IMR-90 (cell line): Measurements from ENCODE around the gene KDM1B. TPM values are rescaled to one million over a fixed set of nuclear protein-coding genes. Genes with fewer than 3 reads are reported as not detected.

Experiments
- ATAC-seq: fragments of 200-7000 bp; cut with Tn5 transposase; 2 replicates; pipeline ENCODE4 v1.9.1; 2020; ENCODE audit warnings: low read depth, mild to moderate bottlenecking, moderate library complexity
- BruUV-seq: library from RNA; stranded (reverse); fragments of 400-500 nt; replicated peaks from 2 replicates; lab custom pipeline; 2021; lab: Mats Ljungman, UMichigan
- CTCF ChIA-PET: fragments of 300-600 bp; formaldehyde crosslinking; extraction: SDS; loops from one replicate; lab custom pipeline; 2021; ENCODE audit warnings: antibody characterized with exemption; lab: Yijun Ruan, JAX
- POLR2A ChIA-PET: fragments of 300-600 bp; sonication (Branson Sonifier 250); formaldehyde crosslinking; loops from one replicate; lab custom pipeline; 2022; ENCODE audit warnings: antibody characterized with exemption; ENCODE audit not compliant: unreplicated experiment; lab: Charles Lee
- DNase-seq: peaks from one replicate; pipeline ENCODE4 v3.0.0; 2013
- H2AFZ ChIP-seq: replicated peaks from 2 replicates; pipeline ENCODE3; 2013; ENCODE audit warnings: low read length, mild to moderate bottlenecking; ENCODE audit not compliant: poor library complexity
- H2AK5ac ChIP-seq: 2 replicates; pipeline ENCODE4 v1.6.1; 2013; ENCODE audit warnings: low read depth, low read length, inconsistent platforms
- H2AK9ac ChIP-seq: replicated peaks from 2 replicates; pipeline ENCODE3; 2013; ENCODE audit warnings: mild to moderate bottlenecking, low read depth, low read length, moderate library complexity; ENCODE audit not compliant: poor library complexity
- H2BK120ac ChIP-seq: 2 replicates; pipeline ENCODE4 v1.6.1; 2013; ENCODE audit warnings: low read depth, low read length, inconsistent platforms
- H2BK15ac ChIP-seq: 3 replicates; pipeline ENCODE4 v1.6.1; 2013; ENCODE audit warnings: low read depth, low read length, inconsistent platforms
- H2BK20ac ChIP-seq: 2 replicates; pipeline ENCODE4 v1.6.1; 2013; ENCODE audit warnings: low read depth, mild to moderate bottlenecking, inconsistent platforms, low read length, moderate library complexity
- H2BK5ac ChIP-seq: 2 replicates; pipeline ENCODE4 v1.6.1; 2013; ENCODE audit warnings: mild to moderate bottlenecking, low read depth, low read length, inconsistent platforms; ENCODE audit not compliant: poor library complexity, severe bottlenecking
- H3K14ac ChIP-seq: replicated peaks from 2 replicates; pipeline ENCODE4 v1.6.1; 2013; ENCODE audit warnings: low read depth, low read length, inconsistent platforms
- H3K18ac ChIP-seq: 2 replicates; pipeline ENCODE4 v1.6.1; 2013; ENCODE audit warnings: low read depth, low read length, control low read depth
- H3K23ac ChIP-seq: 2 replicates; pipeline ENCODE4 v1.6.1; 2013; ENCODE audit warnings: low read depth, low read length, inconsistent platforms
- H3K27ac ChIP-seq: 2 replicates; pipeline ENCODE4 v1.5.1; 2013; ENCODE audit warnings: mild to moderate bottlenecking, control low read depth, low read length; ENCODE audit not compliant: insufficient read depth
- H3K27me3 ChIP-seq: 2 replicates; pipeline ENCODE4 v1.6.1; 2013; ENCODE audit warnings: low read length; ENCODE audit not compliant: control insufficient read depth, insufficient read depth
- H3K36me3 ChIP-seq: 2 replicates; pipeline ENCODE4 v1.6.1; 2013; ENCODE audit warnings: low read length, mixed read lengths; ENCODE audit not compliant: control insufficient read depth, insufficient read depth
- H3K4ac ChIP-seq: 2 replicates; pipeline ENCODE4 v1.6.1; 2013; ENCODE audit warnings: low read depth, low read length, inconsistent platforms
- H3K4me1 ChIP-seq: 2 replicates; pipeline ENCODE4 v1.6.1; 2013; ENCODE audit warnings: low read length, mixed read lengths; ENCODE audit not compliant: control insufficient read depth, insufficient read depth
- H3K4me2 ChIP-seq: 2 replicates; pipeline ENCODE4 v1.6.1; 2013; ENCODE audit warnings: low read depth, mild to moderate bottlenecking, control low read depth, low read length, moderate library complexity
- H3K4me3 ChIP-seq: 2 replicates; pipeline ENCODE4 v1.5.1; 2013; ENCODE audit warnings: low read depth, mild to moderate bottlenecking, control low read depth, low read length, moderate library complexity; ENCODE audit not compliant: insufficient read depth
- H3K56ac ChIP-seq: 2 replicates; pipeline ENCODE4 v1.6.1; 2013; ENCODE audit warnings: low read length, inconsistent platforms; ENCODE audit not compliant: insufficient read depth; ENCODE audit errors: extremely low read depth
- H3K79me1 ChIP-seq, 2 experiments: 2 replicates each; pipeline ENCODE4 v1.6.1; 2013; ENCODE audit warnings: low read length in 2 of 2, inconsistent platforms in 1 of 2, low read depth in 1 of 2
- H3K9ac ChIP-seq: 2 replicates; pipeline ENCODE4 v1.6.1; 2013; ENCODE audit warnings: low read depth, low read length, control low read depth
- H3K9me1 ChIP-seq: 2 replicates; pipeline ENCODE4 v1.6.1; 2013; ENCODE audit warnings: low read length, inconsistent platforms; ENCODE audit not compliant: insufficient read depth
- H3K9me3 ChIP-seq: 2 replicates; pipeline ENCODE4 v1.6.1; 2013; ENCODE audit warnings: low read length; ENCODE audit not compliant: control insufficient read depth, insufficient read depth
- H4K20me1 ChIP-seq: 2 replicates; pipeline ENCODE4 v1.6.1; 2013; ENCODE audit warnings: low read length, inconsistent platforms; ENCODE audit not compliant: insufficient read depth
- H4K5ac ChIP-seq: 2 replicates; pipeline ENCODE4 v1.6.1; 2013; ENCODE audit warnings: mild to moderate bottlenecking, low read depth, low read length, control low read depth
- H4K8ac ChIP-seq, 2 experiments: 2 replicates each; pipeline ENCODE4 v1.6.1; 2013; ENCODE audit warnings: low read depth in 2 of 2, low read length in 2 of 2, control low read depth in 1 of 2, inconsistent platforms in 1 of 2
- H4K91ac ChIP-seq: 2 replicates; pipeline ENCODE4 v1.6.1; 2013; ENCODE audit warnings: low read depth, low read length, inconsistent platforms; ENCODE audit not compliant: insufficient read depth
- BHLHE40 ChIP-seq: fragments of 150-350 bp; IDR thresholded peaks from 2 replicates; pipeline ENCODE4 v1.6.1; 2016; ENCODE audit warnings: mild to moderate bottlenecking, low read depth, low read length
- CEBPB ChIP-seq: IDR thresholded peaks from 2 replicates; pipeline ENCODE4 v1.6.1; 2012; ENCODE audit warnings: low read depth, low read length, improper control_type of control experiment
- CHD1 ChIP-seq: IDR thresholded peaks from 2 replicates; pipeline ENCODE4 v1.6.1; 2012; ENCODE audit warnings: low read depth, low read length, improper control_type of control experiment
- FOS ChIP-seq: fragments of 150-350 bp; IDR thresholded peaks from 2 replicates; pipeline ENCODE4 v1.6.1; 2016; ENCODE audit warnings: low read depth, low read length
- MAFK ChIP-seq: IDR thresholded peaks from 2 replicates; pipeline ENCODE4 v1.6.1; 2012; ENCODE audit warnings: low read depth, low read length, improper control_type of control experiment
- MXI1 ChIP-seq: IDR thresholded peaks from 2 replicates; pipeline ENCODE4 v1.6.1; 2012; ENCODE audit warnings: low read depth, mild to moderate bottlenecking, low read length, moderate library complexity, borderline replicate concordance
- NFE2L2 ChIP-seq: fragments of 150-350 bp; IDR thresholded peaks from 2 replicates; pipeline ENCODE4 v1.6.1; 2016; ENCODE audit warnings: low read depth, mild to moderate bottlenecking, low read length
- RAD21 ChIP-seq: IDR thresholded peaks from 2 replicates; pipeline ENCODE4 v1.6.1; 2012; ENCODE audit warnings: low read length, improper control_type of control experiment
- RCOR1 ChIP-seq: IDR thresholded peaks from 2 replicates; pipeline ENCODE4 v1.6.1; 2012; ENCODE audit warnings: mild to moderate bottlenecking, low read length, improper control_type of control experiment; ENCODE audit not compliant: insufficient replicate concordance
- SMC3 ChIP-seq: fragments of 150-350 bp; IDR thresholded peaks from 2 replicates; pipeline ENCODE4 v1.6.1; 2016; ENCODE audit warnings: low read depth, mild to moderate bottlenecking, antibody characterized with exemption, low read length, moderate library complexity
- whole genome bisulfite sequencing, 2 experiments: methylation state at CpG; one replicate each; pipeline versions ENCODE4 v1.1.5 to v1.1.7; 2013; ENCODE audit warnings: missing lambda C conversion rate in 2 of 2; ENCODE audit not compliant: insufficient read length in 1 of 2; ENCODE audit errors: extremely low coverage in 2 of 2; 5-methylcytosine and 5-hydroxymethylcytosine counted together
- dilution Hi-C: fragments of 300-500 bp; cut with HindIII; formaldehyde crosslinking; loops from one replicate; pipeline ENCODE4 v1.14.3; 2018; ENCODE audit warnings: low sequenced_read_pairs; ENCODE audit not compliant: unreplicated experiment
- in situ Hi-C: fragments of 300-500 bp; cut with MboI; formaldehyde crosslinking; loops from 3 replicates; pipeline ENCODE4 v1.14.3; 2019; ENCODE audit warnings: low sequenced_read_pairs, inconsistent platforms, mixed read lengths
- intact Hi-C: fragments of 100-400 bp; cut with micrococcal nuclease; formaldehyde crosslinking; loops from 2 replicates; pipeline ENCODE4 v1.10.0; 2022
- polyA plus RNA-seq, 3 experiments: library from polyadenylated mRNA; depleted of rRNA; stranded (reverse); fragments of >200 nt; gene quantifications; 2 replicates each; pipeline ENCODE4 v1.2.3, GENCODE V29; 2012; ENCODE audit warnings: low replicate concordance in 1 of 3
- total RNA-seq: library from RNA; depleted of rRNA; stranded (reverse); fragments of >200 nt; gene quantifications from 2 replicates; pipeline ENCODE4 v1.2.3, GENCODE V29; 2012
- TF ChIP-seq, protein P1 (sequence below): fragments of 150-350 bp; IDR thresholded peaks from 2 replicates; pipeline ENCODE4 v1.6.1; 2017; ENCODE audit warnings: mild to moderate bottlenecking, antibody characterized with exemption, low read length, low read depth
- TF ChIP-seq, protein P2 (sequence below): fragments of 150-350 bp; IDR thresholded peaks from 2 replicates; pipeline ENCODE4 v1.6.1; 2016; ENCODE audit warnings: low read depth, mild to moderate bottlenecking, low read length, moderate library complexity, borderline replicate concordance

KDM1B gene
- total and polyA plus RNA-seq, 2 of the 4 experiments (the other 2 are of a cell fraction): 13.2 to 16.7 TPM

- H3K4me2 ChIP-seq: no peak overlapping the region
- H3K56ac ChIP-seq: no peak overlapping the region
- no peak for DNase-seq
- H2BK5ac ChIP-seq: no peak overlapping the region
- no peak overlapping the region for H3K18ac ChIP-seq
- H4K91ac ChIP-seq: no peak overlapping the region
- no peak overlapping the region for H3K14ac ChIP-seq
- H2BK20ac ChIP-seq: no peak overlapping the region
- H3K4me1 ChIP-seq: 0 out of 2 replicates have a peak, but pooled peaks cover 3% of the 10 kb centered on the region
- dilution Hi-C loops: no loop called here
- no peak overlapping the region for H3K4ac ChIP-seq
- no peak overlapping the region for H3K23ac ChIP-seq
- H3K27me3 ChIP-seq: no peaks in the 10 kb centered on the region
- peaks cover 23% of the 10 kb centered on the region for H3K36me3 ChIP-seq
- ATAC-seq: no peak
- 0 out of 2 replicates have a peak, but pooled peaks cover 3% of the 10 kb centered on the region for H3K9me1 ChIP-seq
- H4K8ac ChIP-seq: no peak overlapping the region
- no peak overlapping the region for H4K5ac ChIP-seq
- H2BK15ac ChIP-seq: no peak overlapping the region
- peaks cover 2% of the 10 kb centered on the region for H3K9me3 ChIP-seq
- H2AK9ac ChIP-seq: no peak overlapping the region
- no peak overlapping the region for H2AK5ac ChIP-seq
- no CpG with 5 or more reads among the region's 1 CpG for WGBS, 2 experiments
- H3K27ac ChIP-seq: no peak overlapping the region
- H2AFZ ChIP-seq: no peak overlapping the region
- H3K79me1 ChIP-seq: peaks cover 13 to 35% of the 10 kb centered on the region in 2 experiments
- no peak overlapping the region for H3K4me3 ChIP-seq
- no TSS peak for BruUV-seq
- ChIA-PET CTCF (no interaction called here), POLR2A (interaction anchor here (0.6 kb wide), 1 partner anchor 28 kb away, joined by 4 read pairs; no protein-coding TSS in a partner anchor)
- TF ChIP-seq CEBPB (no peak), RCOR1 (no peak), MAFK (no peak), FOS (no peak), RAD21 (no peak), NFE2L2 (no peak), MXI1 (no peak), SMC3 (no peak), CHD1 (no peak), BHLHE40 (no peak)
- TF ChIP-seq, protein P1, sequence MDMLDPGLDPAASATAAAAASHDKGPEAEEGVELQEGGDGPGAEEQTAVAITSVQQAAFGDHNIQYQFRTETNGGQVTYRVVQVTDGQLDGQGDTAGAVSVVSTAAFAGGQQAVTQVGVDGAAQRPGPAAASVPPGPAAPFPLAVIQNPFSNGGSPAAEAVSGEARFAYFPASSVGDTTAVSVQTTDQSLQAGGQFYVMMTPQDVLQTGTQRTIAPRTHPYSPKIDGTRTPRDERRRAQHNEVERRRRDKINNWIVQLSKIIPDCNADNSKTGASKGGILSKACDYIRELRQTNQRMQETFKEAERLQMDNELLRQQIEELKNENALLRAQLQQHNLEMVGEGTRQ: no peak
- TF ChIP-seq, protein P2, sequence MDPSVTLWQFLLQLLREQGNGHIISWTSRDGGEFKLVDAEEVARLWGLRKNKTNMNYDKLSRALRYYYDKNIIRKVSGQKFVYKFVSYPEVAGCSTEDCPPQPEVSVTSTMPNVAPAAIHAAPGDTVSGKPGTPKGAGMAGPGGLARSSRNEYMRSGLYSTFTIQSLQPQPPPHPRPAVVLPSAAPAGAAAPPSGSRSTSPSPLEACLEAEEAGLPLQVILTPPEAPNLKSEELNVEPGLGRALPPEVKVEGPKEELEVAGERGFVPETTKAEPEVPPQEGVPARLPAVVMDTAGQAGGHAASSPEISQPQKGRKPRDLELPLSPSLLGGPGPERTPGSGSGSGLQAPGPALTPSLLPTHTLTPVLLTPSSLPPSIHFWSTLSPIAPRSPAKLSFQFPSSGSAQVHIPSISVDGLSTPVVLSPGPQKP: no peak
- H4K20me1 ChIP-seq: no peaks in the 10 kb centered on the region
- no peak overlapping the region for H3K9ac ChIP-seq
- intact Hi-C loops: no loop called here
- H2BK120ac ChIP-seq: no peak overlapping the region
- in situ Hi-C loops: no loop called here
Measured at GRCh38 chr6:18237167-18237566, 81.9 kb downstream of the KDM1B start.
